HG02642 (cell line): ENCODE results near the gene CALD1.
"Not testable (repeated sequence)": the region's sequence is repeated elsewhere in the genome, so short reads cannot be mapped to it uniquely, and the experiment has no call there.

Experiments
- ATAC-seq: cut with Tn5 transposase; IDR thresholded peaks from one replicate; pipeline ENCODE4 v1.9.1; 2021; ENCODE audit warnings: mild to moderate bottlenecking; ENCODE audit not compliant: unreplicated experiment, poor library complexity

The CALD1 gene

DNA sequence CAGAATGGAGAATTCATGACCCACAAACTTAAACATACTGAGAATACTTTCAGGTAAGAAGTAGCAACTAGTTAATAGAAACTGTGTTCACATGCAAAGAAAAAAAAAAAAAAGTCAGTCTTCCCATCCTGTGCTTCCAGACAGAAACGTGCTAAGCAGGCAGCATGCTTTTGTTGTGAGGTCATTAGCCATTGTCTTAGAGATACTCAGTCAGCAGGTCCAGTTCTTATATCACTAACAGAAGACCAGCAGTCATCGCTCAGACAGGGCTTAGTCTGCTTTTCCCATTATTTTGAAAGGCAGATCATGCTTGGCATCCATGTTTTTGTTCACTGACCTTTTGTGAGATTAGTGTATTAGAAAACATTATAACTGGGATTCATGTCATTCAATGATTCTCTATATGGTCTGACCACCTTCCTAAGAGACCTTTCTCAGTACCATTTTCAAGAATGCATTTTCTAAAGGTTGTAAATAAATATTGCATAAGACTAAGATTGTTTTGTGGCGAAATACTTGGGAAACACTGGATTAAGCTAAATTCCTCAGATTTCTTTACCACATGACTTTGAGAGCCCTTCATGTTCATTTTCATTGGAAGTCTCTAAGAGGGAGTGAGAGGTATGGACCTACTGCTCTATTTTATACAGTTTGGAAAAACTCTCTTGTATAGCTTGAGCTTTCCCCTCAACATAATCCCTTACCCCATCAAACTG, 161.9 kb downstream of the CALD1 start:
- ATAC-seq, result no peak

DNA sequence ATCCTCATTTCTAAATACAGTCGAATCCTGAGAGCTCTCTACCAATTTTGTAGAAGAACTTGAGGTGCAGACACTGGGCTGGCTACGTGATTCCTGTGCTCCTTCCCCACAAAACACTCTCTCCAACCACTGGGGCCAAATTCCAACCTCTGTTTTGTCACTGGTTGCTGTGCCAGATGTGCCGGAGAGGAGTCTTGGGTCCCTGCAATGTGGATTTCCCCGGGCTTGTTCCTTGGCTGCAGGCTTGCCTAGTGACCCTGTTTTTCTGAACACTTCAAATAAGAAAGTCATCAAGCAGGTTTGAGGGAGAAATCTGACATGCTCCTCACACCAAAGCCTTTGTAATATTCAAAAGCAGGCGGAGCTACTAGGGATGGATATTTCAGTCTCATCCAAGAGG, 162.5 kb downstream of the CALD1 start:
- ATAC-seq, result no peak

GRCh38 chr7:134942690-134943466, 163.4 kb downstream of the CALD1 start:
- ATAC-seq, result no peak

DNA sequence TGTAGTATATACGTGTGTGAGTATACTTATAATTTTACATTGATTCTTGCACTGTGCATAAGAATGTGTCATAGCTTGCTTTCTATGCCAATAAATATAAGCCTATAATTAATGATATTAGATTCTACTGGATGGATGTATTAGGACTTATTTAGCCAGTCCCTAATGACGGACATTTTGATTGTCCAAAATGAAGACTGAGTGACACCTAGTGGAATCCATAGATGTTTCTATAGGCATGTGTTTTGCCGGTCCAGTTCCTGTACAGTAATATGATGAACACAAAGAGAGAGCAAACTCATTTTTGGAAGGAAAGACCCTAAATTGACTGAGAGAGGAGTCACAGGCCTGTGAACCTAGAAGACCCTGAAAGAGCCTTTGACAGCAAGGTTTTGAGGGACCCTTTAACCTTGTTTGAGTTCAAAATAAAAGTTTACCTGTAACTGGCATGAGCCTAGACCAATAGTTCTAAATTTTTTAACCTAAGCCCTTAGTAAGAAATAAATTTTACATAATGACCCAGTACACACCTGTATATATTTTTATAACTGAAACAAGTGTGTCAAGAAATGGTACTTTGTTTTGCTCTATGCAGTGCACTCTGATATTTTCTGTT, 164.5 kb downstream of the CALD1 start:
- peak; percentile 64 for ATAC-seq

DNA sequence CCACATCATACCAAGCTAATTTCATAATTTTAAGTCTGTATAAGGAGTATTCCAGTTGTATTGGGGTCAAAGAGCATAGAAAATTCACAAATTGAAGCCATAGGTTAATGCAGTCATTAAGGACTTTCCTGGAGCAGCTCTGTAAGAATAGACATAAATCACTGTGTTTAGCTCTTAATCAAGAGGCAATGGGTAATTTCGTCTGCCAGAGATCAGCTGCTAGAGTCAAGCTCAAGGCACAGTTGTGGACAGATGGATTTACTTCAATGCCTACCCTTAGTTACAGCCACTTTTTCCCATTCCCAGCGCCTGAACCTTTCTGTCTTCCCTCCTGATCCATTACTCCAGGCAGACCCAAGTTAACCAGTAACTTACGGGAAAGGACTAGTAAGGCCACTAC, 166.3 kb downstream of the CALD1 start:
- ATAC-seq, result no peak

DNA sequence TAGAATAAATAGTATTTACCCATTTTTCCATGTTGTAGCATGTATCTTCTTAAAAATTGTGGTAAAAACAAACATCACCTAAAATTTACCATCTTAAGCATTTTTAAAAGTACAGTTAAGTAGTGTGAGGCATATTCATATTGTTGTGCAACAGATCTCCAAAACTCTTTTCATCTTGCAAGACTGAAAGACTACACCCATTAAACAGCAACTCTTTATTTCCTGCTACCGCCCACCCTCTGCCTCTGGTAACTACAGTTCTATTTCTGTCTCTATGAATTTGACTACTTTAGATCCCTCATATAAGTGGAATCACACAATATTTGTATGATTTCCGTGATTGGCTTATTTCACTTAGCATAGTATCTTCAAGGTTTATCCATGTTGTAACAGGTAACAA, 166.8 kb downstream of the CALD1 start:
- no peak for ATAC-seq

DNA sequence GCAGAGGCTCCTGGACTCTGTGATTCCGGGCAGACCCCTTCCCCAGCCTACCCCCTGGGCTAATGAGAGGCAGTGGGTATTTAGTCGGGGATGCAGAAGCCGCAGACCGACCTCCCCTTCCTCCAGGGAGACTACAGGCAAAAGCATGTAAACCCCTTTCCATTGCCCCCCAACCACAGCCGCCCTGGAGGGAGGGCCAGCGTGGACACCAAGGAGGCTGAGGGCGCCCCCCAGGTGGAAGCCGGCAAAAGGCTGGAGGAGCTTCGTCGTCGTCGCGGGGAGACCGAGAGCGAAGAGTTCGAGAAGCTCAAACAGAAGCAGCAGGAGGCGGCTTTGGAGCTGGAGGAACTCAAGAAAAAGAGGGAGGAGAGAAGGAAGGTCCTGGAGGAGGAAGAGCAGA, 167.9 kb downstream of the CALD1 start:
- ATAC-seq, result no peak

DNA sequence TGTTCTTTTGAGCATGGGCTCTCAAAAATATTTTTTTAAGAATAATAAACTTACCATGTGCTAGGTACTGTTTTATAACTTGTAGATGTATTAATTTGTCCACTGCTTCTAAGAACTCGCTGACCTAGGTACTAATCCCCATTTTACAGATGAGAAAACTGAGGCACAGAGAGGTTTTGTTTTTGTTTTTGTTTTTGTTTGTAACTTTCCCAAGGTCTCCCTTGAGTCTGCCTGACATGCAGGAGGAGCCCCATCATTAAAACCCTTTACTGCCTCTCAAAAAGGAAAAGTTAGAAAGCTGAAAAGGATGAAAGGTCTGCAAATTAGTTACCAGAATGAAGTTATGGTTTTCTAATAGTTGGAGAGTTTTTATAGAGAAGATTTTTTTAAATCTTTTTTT, 168.4 kb downstream of the CALD1 start:
- ATAC-seq, result no peak

- no peak for ATAC-seq
Observed at GRCh38 chr7:134948246-134948645, 168.8 kb downstream of the CALD1 start.

DNA sequence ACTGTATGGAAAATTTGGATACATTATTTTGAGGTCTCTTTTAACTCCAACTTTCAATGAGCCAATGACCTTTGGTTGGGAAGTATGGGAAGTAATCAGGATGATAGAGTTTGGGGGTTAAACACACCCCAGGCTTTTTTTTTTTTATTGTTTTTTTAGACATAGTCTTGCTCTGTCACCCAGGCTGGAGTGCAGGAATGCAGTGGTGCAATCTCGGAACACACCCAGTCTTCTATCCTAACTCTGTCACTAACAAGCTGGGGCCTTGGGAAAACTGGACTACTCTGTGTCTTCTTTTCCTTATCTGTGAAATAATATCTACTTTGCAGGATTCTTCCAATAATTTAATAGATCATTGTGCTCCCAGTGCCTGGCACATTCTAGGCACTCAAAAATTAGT, 169.3 kb downstream of the CALD1 start:
- ATAC-seq, result no peak

GRCh38 chr7:134949171-134949570, 169.7 kb downstream of the CALD1 start:
- no peak for ATAC-seq

- ATAC-seq, result no peak
Observed at GRCh38 chr7:134954197-134955082, 175.0 kb downstream of the CALD1 start.

GRCh38 chr7:134957005-134957404, 177.6 kb downstream of the CALD1 start:
- ATAC-seq, result no peak

GRCh38 chr7:134959810-134960209, 180.4 kb downstream of the CALD1 start:
- no peak for ATAC-seq

- no peak for ATAC-seq
Observed at GRCh38 chr7:134962270-134962780, 182.9 kb downstream of the CALD1 start.

DNA sequence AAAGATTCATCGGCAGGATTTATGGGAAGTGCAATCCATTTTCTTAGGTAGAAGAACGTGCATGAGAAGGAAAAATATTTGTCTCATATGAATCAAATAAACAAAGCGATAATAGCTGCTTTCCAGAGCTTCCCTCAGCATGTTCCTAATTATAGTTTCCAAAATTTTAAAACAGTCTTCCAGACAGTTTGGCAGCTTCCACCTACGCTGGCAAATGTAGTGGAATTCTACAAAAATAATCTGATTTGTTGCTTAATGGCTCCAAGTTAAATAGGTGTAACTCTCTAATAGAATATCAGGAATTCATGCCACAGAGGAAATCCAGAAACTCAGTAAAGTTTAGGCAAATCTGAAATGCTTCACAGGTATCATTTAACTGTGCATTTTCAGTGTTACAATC, 183.6 kb downstream of the CALD1 start:
- ATAC-seq, result no peak

DNA sequence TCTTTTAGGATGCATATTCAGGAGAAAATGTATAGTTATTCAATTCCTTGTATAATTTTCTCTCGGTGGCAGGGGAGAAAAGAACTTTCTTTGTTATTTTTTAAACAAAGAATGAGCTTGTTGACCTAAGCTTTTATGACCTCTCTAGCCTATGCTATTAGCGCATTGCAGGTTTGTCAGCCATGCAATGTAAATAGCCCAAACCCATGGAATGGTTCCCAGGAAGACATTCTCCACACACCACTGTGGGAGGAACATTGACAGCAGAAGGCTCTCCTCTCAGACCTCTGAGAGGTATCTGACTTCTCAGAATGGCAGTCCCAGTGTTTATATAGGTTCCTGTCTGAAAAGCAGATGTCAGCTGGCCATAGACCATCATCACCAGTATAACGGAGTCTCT, 187.3 kb downstream of the CALD1 start:
- ATAC-seq, result no peak

GRCh38 chr7:134968110-134968509, 188.7 kb downstream of the CALD1 start:
- no peak for ATAC-seq

DNA sequence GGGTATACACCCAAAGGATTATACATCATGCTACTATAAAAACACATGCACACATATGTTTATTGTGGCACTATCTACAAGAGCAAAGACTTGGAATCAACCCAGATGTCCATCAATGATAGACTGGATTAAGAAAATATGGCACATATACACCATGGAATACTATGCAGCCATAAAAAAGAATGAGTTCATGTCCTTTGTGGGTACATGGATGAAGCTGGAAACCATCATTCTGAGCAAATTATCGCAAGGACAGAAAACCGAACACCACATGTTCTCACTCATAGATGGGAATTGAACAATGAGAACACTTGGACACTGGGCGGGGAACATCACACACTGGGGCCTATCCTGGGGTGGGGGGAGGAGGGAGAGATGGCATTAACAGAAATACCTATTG, 202.2 kb downstream of the CALD1 start:
- not testable (repeated sequence) for ATAC-seq

DNA sequence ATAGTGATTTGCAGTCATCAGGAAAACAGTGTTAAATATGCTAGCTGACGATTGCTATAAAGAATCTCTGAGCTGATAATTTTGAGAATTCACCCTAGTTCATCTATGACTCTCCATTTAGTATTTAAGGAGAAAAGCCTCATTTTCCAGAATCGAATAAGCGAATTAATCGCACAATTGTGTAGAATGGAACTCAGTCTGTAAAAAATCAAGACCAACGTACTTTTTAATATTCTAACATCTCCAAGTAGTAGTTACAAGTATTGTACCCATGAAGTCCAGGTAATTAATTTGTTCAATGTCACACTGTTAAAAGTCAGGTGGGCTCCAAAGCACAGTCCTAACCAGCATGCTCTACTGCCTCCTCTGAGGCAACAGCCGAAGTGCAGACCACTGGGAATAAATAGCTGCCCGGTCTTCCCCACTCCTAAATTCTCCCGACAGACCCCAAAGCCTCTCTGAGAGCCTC, 206.5 kb downstream of the CALD1 start:
- ATAC-seq, result peak; percentile 47
